AG04449 (cell line): ENCODE measurements around the gene MPO.

Source experiments
- CTCF ChIA-PET: fragments of 350-600 bp; formaldehyde crosslinking; extraction: SDS; loops from one replicate; lab custom pipeline; 2021; ENCODE audit warnings: antibody characterized with exemption; lab: Yijun Ruan, JAX
- POLR2A ChIA-PET: fragments of 400-600, 350-600 bp; formaldehyde crosslinking; extraction: SDS; loops from one replicate; lab custom pipeline; 2020; ENCODE audit warnings: antibody characterized with exemption, inconsistent platforms; lab: Yijun Ruan, JAX
- DNase-seq: peaks from one replicate; pipeline ENCODE4 v3.0.0-alpha.2; 2010; ENCODE audit warnings: low read depth, low spot score
- H3K4me3 ChIP-seq: 2 replicates; pipeline ENCODE4 v1.5.1; 2011; ENCODE audit warnings: low read depth, mild to moderate bottlenecking, control low read depth, low read length
- CTCF ChIP-seq: IDR thresholded peaks from one replicate; pipeline ENCODE4 v1.5.1; 2011; ENCODE audit warnings: mild to moderate bottlenecking, moderate library complexity, low read length, control low read depth, inconsistent platforms; ENCODE audit not compliant: insufficient read depth; ENCODE audit errors: missing control alignments

MPO gene

GRCh38 chr17:58327363-58328194 lies 46.8 kb upstream of the MPO start:
- DNase-seq, result no peak
- POLR2A ChIA-PET, result interaction anchor here (1.2 to 1.5 kb wide), 2 partner anchors 11 to 24 kb away, joined by 4 to 6 read pairs; partner anchors contain the start of gene SUPT4H1
- H3K4me3 ChIP-seq, result no peak overlapping the region
- CTCF ChIA-PET, result interaction anchor here (0.8 to 3.9 kb wide), 4 partner anchors 10 to 78 kb away, joined by 3 to 22 read pairs (median 7); no protein-coding TSS in a partner anchor
- TF ChIP-seq CTCF, result no peak

GRCh38 chr17:58326609-58327362 lies 46.1 kb upstream of the MPO start:
- ChIA-PET CTCF (interaction anchor here (1.2 to 3.9 kb wide), 3 partner anchors 10 to 19 kb away, joined by 3 to 22 read pairs (median 10); no protein-coding TSS in a partner anchor), POLR2A (interaction anchor here (0.7 to 1.5 kb wide), 3 partner anchors 12 to 25 kb away, joined by 4 to 6 read pairs (median 4); partner anchors contain the start of gene SUPT4H1)
- DNase-seq, result no peak
- no peak overlapping the region for H3K4me3 ChIP-seq
- no peak for TF ChIP-seq CTCF

- no peak for DNase-seq
- CTCF ChIA-PET, result interaction anchor here (1.0 to 3.9 kb wide), 4 partner anchors 8 to 19 kb away, joined by 3 to 22 read pairs (median 6); no protein-coding TSS in a partner anchor
- TF ChIP-seq CTCF, result no peak
- no peak overlapping the region for H3K4me3 ChIP-seq
- POLR2A ChIA-PET, result interaction anchor here (0.7 to 1.5 kb wide), 3 partner anchors 12 to 25 kb away, joined by 4 read pairs; no protein-coding TSS in a partner anchor
These were observed 45.3 kb upstream of the MPO start for GRCh38 chr17:58325976-58326468.

- DNase-seq, result no peak
- peak overlapping the region; percentile 69; the same call in 1 of the 2 replicates for H3K4me3 ChIP-seq
- ChIA-PET CTCF (interaction anchor here (1.0 to 3.9 kb wide), 3 partner anchors 8 to 11 kb away, joined by 3 to 22 read pairs (median 10); no protein-coding TSS in a partner anchor), POLR2A (interaction anchor here (1.4 to 1.5 kb wide), 2 partner anchors 12 to 14 kb away, joined by 4 read pairs; no protein-coding TSS in a partner anchor)
- no peak for TF ChIP-seq CTCF
These were observed 44.6 kb upstream of the MPO start for GRCh38 chr17:58325289-58325726.

GRCh38 chr17:58324409-58325288 lies 43.9 kb upstream of the MPO start:
- no peak for DNase-seq
- ChIA-PET POLR2A (interaction anchor here (1.4 to 1.5 kb wide), 2 partner anchors 13 to 14 kb away, joined by 4 read pairs; no protein-coding TSS in a partner anchor), CTCF (interaction anchor here (2.4 to 3.9 kb wide), 3 partner anchors 8 to 93 kb away, joined by 8 to 22 read pairs (median 10); partner anchors contain the start of gene RNF43)
- TF ChIP-seq CTCF, result no peak
- peak overlapping the region; percentile 69 for H3K4me3 ChIP-seq
